Kidney (tissue), 14 donors: Measurements from ENCODE around the gene ISLR. TPM values are rescaled to one million over a fixed set of nuclear protein-coding genes. Genes with fewer than 3 reads are reported as not detected.

ENCODE experiments used
- DNase-seq, 5 donors: peaks; one replicate each; pipeline ENCODE4 v3.0.0-alpha.2; 2013 to 2020
- FAIRE-seq: peaks from 2 replicates; lab custom pipeline; 2012; peaks lifted over from hg19 to GRCh38; lab: Jason Lieb, UNC
- H3K27ac ChIP-seq, 2 donors: one replicate each; pipeline ENCODE4 v1.7.0; 2013; ENCODE audit warnings: low read depth in 2 of 2, low read length in 2 of 2, inconsistent platforms in 1 of 2
- H3K27me3 ChIP-seq: one replicate; pipeline ENCODE4 v1.7.1; 2013; ENCODE audit warnings: low read length, inconsistent platforms; ENCODE audit not compliant: control insufficient read depth, insufficient read depth
- H3K36me3 ChIP-seq, 3 donors: one replicate each; pipeline versions ENCODE4 v1.7.0 to v1.7.1; 2013; ENCODE audit warnings: low read length in 3 of 3, control low read depth in 1 of 3, inconsistent platforms in 1 of 3; ENCODE audit not compliant: insufficient read depth in 3 of 3, control insufficient read depth in 2 of 3
- H3K4me1 ChIP-seq, 3 donors: one replicate each; pipeline versions ENCODE4 v1.7.0 to v1.7.1; 2013; ENCODE audit warnings: low read length in 3 of 3, inconsistent platforms in 1 of 3, low read depth in 1 of 3; ENCODE audit not compliant: control insufficient read depth in 2 of 3, insufficient read depth in 2 of 3
- H3K4me3 ChIP-seq, 3 donors: one replicate each; pipeline versions ENCODE4 v1.7.0 to v1.8.1; 2013; ENCODE audit warnings: low read length in 3 of 3, control low read depth in 1 of 3, inconsistent platforms in 1 of 3
- H3K9ac ChIP-seq, 3 donors: one replicate each; pipeline versions ENCODE4 v1.7.0 to v1.7.1; 2013; ENCODE audit warnings: low read length in 3 of 3, control low read depth in 1 of 3, inconsistent platforms in 1 of 3
- H3K9me3 ChIP-seq, 3 donors: one replicate each; pipeline versions ENCODE4 v1.7.0 to v1.7.1; 2013; ENCODE audit warnings: low read length in 3 of 3, control low read depth in 1 of 3, inconsistent platforms in 1 of 3; ENCODE audit not compliant: control insufficient read depth in 2 of 3, insufficient read depth in 1 of 3
- intact Hi-C: fragments of 100-400 bp; cut with DNase I; formaldehyde crosslinking; loops from one replicate; pipeline ENCODE4 v1.11.1; 2022
- polyA plus RNA-seq: library from polyadenylated mRNA; stranded (reverse); fragments of 350-450 nt; fragmentation: Illumina TruSeq; extraction: RNeasy Lipid Tissue Mini Kit (QIAGEN cat#74804); gene quantifications from one replicate; pipeline ENCODE4 v1.2.3, GENCODE V29; 2014; ENCODE audit warnings: low read depth, low replicate concordance; ENCODE audit not compliant: insufficient read depth
- total RNA-seq: library from RNA; stranded (reverse); fragmentation: NEBNext Ultra II Directional; extraction: Animal tissue kit (Norgen Biotek cat#: 25700); gene quantifications from one replicate; pipeline ENCODE4 v1.2.1, GENCODE V29; 2021
- TF ChIP-seq, protein P1 (sequence below): IDR thresholded peaks from 3 replicates; pipeline ENCODE4 v1.5.1; 2012; ENCODE audit warnings: mild to moderate bottlenecking, moderate library complexity, borderline replicate concordance; ENCODE audit not compliant: insufficient read depth; ENCODE audit errors: extremely low read depth
- donor health status: control.
- donor health status: control.
- donor health status: control.
- donor health status: control.
- donor health status: control.
- donor health status: DM: yes; HTN: yes; CAD: no.
- donor health status: Normal renal cell carcinoma (clear cell type).

The ISLR gene
- total and polyA plus RNA-seq, 2 donors from 2014 or later: 18.8 to 30.2 TPM

DNA sequence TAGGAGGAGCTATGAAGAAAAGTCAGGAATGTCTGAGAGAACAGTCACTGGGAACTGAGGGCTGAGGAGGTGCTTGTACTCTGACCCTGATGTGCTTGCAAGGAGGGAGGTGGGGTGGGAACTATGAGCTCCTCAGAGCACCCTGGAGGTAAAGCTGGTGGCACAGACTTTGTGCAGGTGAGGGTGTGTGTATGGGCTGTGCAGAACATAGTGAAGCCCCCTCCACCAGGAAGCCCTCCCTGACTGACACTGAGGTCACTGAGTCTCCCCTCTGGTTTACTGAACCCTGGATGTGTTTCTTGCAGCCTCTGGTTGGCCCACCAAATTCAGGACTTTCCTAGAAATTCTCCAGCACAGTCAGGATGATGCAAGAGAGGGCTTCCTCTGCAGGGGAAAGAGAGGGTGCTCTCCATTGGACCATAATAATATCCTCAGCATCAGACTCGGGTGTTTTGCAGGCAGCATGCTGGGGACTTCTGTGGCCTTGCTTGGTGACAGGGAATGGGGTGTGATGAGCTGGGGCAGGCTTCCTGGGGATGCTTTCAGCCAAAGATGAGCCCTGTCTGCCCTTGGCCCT, 1.5 kb upstream of the ISLR start:
- TF ChIP-seq, protein P1, sequence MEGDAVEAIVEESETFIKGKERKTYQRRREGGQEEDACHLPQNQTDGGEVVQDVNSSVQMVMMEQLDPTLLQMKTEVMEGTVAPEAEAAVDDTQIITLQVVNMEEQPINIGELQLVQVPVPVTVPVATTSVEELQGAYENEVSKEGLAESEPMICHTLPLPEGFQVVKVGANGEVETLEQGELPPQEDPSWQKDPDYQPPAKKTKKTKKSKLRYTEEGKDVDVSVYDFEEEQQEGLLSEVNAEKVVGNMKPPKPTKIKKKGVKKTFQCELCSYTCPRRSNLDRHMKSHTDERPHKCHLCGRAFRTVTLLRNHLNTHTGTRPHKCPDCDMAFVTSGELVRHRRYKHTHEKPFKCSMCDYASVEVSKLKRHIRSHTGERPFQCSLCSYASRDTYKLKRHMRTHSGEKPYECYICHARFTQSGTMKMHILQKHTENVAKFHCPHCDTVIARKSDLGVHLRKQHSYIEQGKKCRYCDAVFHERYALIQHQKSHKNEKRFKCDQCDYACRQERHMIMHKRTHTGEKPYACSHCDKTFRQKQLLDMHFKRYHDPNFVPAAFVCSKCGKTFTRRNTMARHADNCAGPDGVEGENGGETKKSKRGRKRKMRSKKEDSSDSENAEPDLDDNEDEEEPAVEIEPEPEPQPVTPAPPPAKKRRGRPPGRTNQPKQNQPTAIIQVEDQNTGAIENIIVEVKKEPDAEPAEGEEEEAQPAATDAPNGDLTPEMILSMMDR: no peak
- intact Hi-C loops: no loop called here
- no peak for DNase-seq
- no peaks in the 10 kb centered on the region for H3K27me3 ChIP-seq
- peak overlapping the region in 1 of 2 donors; percentile 72 for H3K27ac ChIP-seq
- H3K36me3 ChIP-seq: no peaks in the 10 kb centered on the region
- peaks cover 0 to 23% (median 8%) of the 10 kb centered on the region in 3 donors for H3K4me1 ChIP-seq
- no peak for FAIRE-seq
- H3K4me3 ChIP-seq: no peak overlapping the region
- H3K9me3 ChIP-seq: no peaks in the 10 kb centered on the region
- H3K9ac ChIP-seq: no peak overlapping the region

DNA sequence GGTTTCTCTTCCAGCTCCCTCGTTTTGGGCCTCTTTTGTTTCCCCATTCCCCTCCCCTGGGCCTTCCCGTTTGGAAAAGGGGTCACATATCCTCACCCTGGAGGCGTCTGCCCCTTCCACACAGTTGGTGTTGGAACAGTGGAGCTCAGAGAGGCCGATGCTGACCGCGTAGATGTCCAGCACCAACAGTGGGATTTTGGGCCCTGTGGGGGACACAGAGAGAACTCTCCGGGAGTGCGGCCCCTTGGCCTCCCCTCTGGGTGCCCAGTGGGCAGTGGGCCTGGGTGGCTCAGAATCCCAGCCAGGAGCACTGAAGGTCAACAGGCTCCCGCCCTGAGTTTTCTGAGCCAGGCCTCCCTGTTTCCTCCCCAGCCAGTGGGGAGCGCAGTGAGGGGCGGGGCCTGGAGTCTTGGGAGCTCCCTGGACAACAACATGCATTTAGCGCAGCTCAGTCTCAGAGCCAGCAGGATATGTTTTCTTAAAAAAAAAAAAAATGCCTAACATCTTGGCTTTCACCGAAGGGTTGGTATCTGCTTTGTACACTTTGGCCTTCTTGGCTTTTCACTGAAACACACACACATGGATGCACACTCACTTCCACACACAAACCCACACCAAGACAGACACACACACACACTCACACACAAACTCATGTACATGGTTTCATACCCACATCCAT, 670 bp upstream of the ISLR start:
- FAIRE-seq: no peak
- TF ChIP-seq, protein P1: no peak
- DNase-seq: peak in 4 of 5 donors; percentile 68 to 94 (median 83)
- no peaks in the 10 kb centered on the region for H3K27me3 ChIP-seq
- peak overlapping the region in 1 of 3 donors; percentile 31 for H3K4me3 ChIP-seq
- H3K9ac ChIP-seq: no peak overlapping the region
- H3K36me3 ChIP-seq: no peaks in the 10 kb centered on the region
- H3K27ac ChIP-seq: peak overlapping the region in 1 of 2 donors; percentile 72
- intact Hi-C loops: no loop called here
- H3K9me3 ChIP-seq: no peaks in the 10 kb centered on the region
- H3K4me1 ChIP-seq: peaks cover 0 to 27% (median 10%) of the 10 kb centered on the region in 3 donors

DNA sequence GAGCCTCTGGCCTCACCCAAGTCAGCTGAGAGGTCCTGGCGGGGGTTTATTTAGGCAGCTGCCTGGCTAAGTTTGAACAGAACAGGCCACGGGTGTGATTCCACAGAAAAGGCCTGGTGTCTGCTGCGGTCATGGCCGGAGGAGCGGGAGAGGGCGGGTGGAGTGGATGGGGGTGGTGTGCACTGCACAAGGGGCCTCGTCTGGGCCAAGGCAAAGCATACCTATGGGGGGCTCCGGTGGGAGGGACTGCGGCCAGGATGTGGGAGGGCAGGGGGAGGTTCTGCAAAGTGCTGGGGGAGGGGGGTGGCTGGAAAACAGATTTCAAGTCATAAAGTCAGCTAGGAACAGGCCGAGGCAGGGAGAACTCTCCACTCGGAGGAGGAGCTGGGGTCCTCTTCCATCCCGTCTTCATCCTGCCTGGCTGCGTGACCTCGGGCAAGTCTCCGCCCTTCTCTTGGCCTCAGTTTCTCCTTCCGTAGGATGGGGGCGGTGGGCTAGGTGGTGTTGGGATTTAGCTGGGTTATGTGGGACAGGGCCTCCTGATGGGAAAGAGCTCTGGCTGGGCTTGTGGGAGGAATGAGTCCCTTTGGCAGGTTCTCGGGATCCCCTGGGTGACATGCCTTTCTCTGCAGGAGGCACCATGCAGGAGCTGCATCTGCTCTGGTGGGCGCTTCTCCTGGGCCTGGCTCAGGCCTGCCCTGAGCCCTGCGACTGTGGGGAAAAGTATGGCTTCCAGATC, 878 bp downstream of the ISLR start:
- H3K4me1 ChIP-seq: peaks cover 3 to 31% (median 10%) of the 10 kb centered on the region in 3 donors

More for the DNA sequence above, 878 bp downstream of the ISLR start:
- FAIRE-seq (no peak), DNase-seq (peak; percentile 53 to 84 (median 81))
- Histone ChIP-seq H3K27ac (peak overlapping the region in 1 of 2 donors; percentile 23), H3K9ac (peak overlapping the region in 1 of 3 donors; percentile 7), H3K36me3 (no peaks in the 10 kb centered on the region), H3K4me3 (peak overlapping the region in 2 of 3 donors; percentile 21 to 30), H3K27me3 (no peaks in the 10 kb centered on the region), H3K9me3 (no peaks in the 10 kb centered on the region)
- TF ChIP-seq, protein P1: no peak
- intact Hi-C loops: no loop called here
